GM18867 (cell line): ENCODE measurements around the gene PLEKHA3.
"Not testable (repeated sequence)": the region's sequence is repeated elsewhere in the genome, so short reads cannot be mapped to it uniquely, and the experiment has no call there.

Experiments
- ATAC-seq: cut with Tn5 transposase; IDR thresholded peaks from one replicate; pipeline ENCODE4 v1.9.1; 2021; ENCODE audit warnings: mild to moderate bottlenecking, moderate library complexity; ENCODE audit not compliant: unreplicated experiment

The PLEKHA3 gene

GRCh38 chr2:178480227-178481181 lies at the start of gene PLEKHA3:
PLEKHA3 (plus strand) TSS chr2:178480457; CDS start chr2:178480870, 413 bp downstream.
- ATAC-seq: peak; percentile 70

- no peak for ATAC-seq
Observed at GRCh38 chr2:178436662-178437061, 43.6 kb upstream of the PLEKHA3 start.

- no peak for ATAC-seq
Observed at GRCh38 chr2:178441426-178441825, 38.8 kb upstream of the PLEKHA3 start.

GRCh38 chr2:178448968-178449661 lies 31.1 kb upstream of the PLEKHA3 start:
- no peak for ATAC-seq

GRCh38 chr2:178449700-178450523 lies 30.3 kb upstream of the PLEKHA3 start:
- peak; percentile 14 for ATAC-seq

GRCh38 chr2:178450524-178450773 lies 29.8 kb upstream of the PLEKHA3 start:
- ATAC-seq: peak; percentile 56

GRCh38 chr2:178450774-178451525 lies 29.3 kb upstream of the PLEKHA3 start, which contains the start of the genes PJVK and PRKRA:
PJVK (plus strand) TSS chr2:178451378; CDS start chr2:178453410, 2,032 bp downstream.
PRKRA (minus strand) TSS chr2:178451175; CDS start chr2:178451030, 145 bp downstream.
- peak; percentile 88 for ATAC-seq

GRCh38 chr2:178452334-178452733 lies 27.9 kb upstream of the PLEKHA3 start:
- ATAC-seq: no peak

- ATAC-seq: no peak
Observed at GRCh38 chr2:178452870-178453269, 27.4 kb upstream of the PLEKHA3 start.

- no peak for ATAC-seq
Observed at GRCh38 chr2:178455947-178456346, 24.3 kb upstream of the PLEKHA3 start.

GRCh38 chr2:178457390-178457886 lies 22.8 kb upstream of the PLEKHA3 start:
- ATAC-seq: no peak

GRCh38 chr2:178469219-178469849 lies 10.9 kb upstream of the PLEKHA3 start:
- ATAC-seq: no peak

- not testable (repeated sequence) for ATAC-seq
Observed at GRCh38 chr2:178471313-178471712, 8.9 kb upstream of the PLEKHA3 start.

- no peak for ATAC-seq
Observed at GRCh38 chr2:178473373-178473772, 6.9 kb upstream of the PLEKHA3 start.

- no peak for ATAC-seq
Observed at GRCh38 chr2:178473931-178474330, 6.3 kb upstream of the PLEKHA3 start.

GRCh38 chr2:178474560-178474959 lies 5.7 kb upstream of the PLEKHA3 start:
- ATAC-seq: no peak

GRCh38 chr2:178476477-178476876 lies 3.8 kb upstream of the PLEKHA3 start:
- ATAC-seq: no peak

GRCh38 chr2:178477443-178478129 lies 2.7 kb upstream of the PLEKHA3 start:
- no peak for ATAC-seq

- peak; percentile 4 for ATAC-seq
Observed at GRCh38 chr2:178478130-178478438, 2.2 kb upstream of the PLEKHA3 start.
